A673 (cell line): ENCODE data around the gene KCTD4.

Experiments
- CTCF ChIP-seq: fragments of 300-800, 200-600 bp; sonication (generic); conservative IDR thresholded peaks from 2 replicates; pipeline ENCODE4 v1.5.1; 2017; ENCODE audit warnings: low read depth, mild to moderate bottlenecking, antibody characterized with exemption, low read length, moderate library complexity, mixed read lengths
- EZH2 ChIP-seq: fragments of 200-600 bp; sonication (generic); IDR thresholded peaks from 2 replicates; pipeline ENCODE4 v1.6.1; 2017; ENCODE audit warnings: borderline replicate concordance, low read depth, mild to moderate bottlenecking, mixed read lengths, antibody characterized with exemption, low read length; ENCODE audit not compliant: poor library complexity, severe bottlenecking

- no peak for TF ChIP-seq CTCF
- no peak for TF ChIP-seq EZH2
These were observed 38.7 kb downstream of the KCTD4 start for GRCh38 chr13:45162194-45162593.
